OCI-LY3 (cell line): ENCODE measurements around the gene POPDC3.

ENCODE experiments used
- EZH2phosphoT487 ChIP-seq: fragments of 200-600 bp; shearing (Covaris generic); IDR thresholded peaks from 2 replicates; pipeline ENCODE4 v1.6.1; 2018; ENCODE audit warnings: antibody characterized with exemption, mixed run types, low read depth
- TF ChIP-seq, protein P1 (sequence below): fragments of 200-600, 300-600 bp; sonication (generic); IDR thresholded peaks from 2 replicates; pipeline ENCODE4 v1.5.1; 2014; ENCODE audit warnings: antibody characterized with exemption, low read length, low read depth

DNA sequence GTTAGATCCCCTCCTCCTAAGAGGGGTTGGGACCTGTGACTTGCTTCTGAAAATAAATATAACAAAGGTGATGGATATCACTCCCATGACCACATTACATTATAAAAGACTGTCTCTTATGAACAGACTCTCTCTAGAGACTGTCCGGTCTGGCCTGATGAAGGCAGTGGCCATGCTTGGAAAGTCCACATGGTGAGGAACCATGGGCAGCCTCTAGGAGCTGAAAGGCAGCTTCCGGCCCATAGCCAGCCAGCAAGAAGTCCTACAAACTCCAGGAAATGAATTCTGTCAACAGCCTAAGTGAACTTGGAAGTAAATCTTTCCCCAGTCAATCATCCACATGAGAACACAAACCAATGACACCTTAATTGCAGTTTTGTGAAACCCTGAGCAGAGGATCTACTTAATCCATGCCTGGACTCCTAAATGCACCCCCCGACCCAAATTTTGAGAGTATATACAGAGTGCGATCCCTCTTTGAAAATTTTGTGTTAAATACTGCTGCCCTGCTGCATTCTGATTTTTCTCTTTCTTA, 2.2 kb upstream of the POPDC3 start:
- TF ChIP-seq, protein P1, sequence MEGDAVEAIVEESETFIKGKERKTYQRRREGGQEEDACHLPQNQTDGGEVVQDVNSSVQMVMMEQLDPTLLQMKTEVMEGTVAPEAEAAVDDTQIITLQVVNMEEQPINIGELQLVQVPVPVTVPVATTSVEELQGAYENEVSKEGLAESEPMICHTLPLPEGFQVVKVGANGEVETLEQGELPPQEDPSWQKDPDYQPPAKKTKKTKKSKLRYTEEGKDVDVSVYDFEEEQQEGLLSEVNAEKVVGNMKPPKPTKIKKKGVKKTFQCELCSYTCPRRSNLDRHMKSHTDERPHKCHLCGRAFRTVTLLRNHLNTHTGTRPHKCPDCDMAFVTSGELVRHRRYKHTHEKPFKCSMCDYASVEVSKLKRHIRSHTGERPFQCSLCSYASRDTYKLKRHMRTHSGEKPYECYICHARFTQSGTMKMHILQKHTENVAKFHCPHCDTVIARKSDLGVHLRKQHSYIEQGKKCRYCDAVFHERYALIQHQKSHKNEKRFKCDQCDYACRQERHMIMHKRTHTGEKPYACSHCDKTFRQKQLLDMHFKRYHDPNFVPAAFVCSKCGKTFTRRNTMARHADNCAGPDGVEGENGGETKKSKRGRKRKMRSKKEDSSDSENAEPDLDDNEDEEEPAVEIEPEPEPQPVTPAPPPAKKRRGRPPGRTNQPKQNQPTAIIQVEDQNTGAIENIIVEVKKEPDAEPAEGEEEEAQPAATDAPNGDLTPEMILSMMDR: no peak
- TF ChIP-seq EZH2phosphoT487: no peak
